Measurements from ENCODE around the gene SLC10A2. TPM values are rescaled to one million over a fixed set of nuclear protein-coding genes. Genes with fewer than 3 reads are reported as not detected.

Gene SLC10A2
- total and polyA plus RNA-seq, 7 experiments from 2014 or later, result not detected

- Mint-ChIP-seq H3K36me3 (peaks cover 0 to 8% (median 0%) of the 10 kb centered on the region in 5 donors), H3K4me1 (no peaks in the 10 kb centered on the region), H3K27ac (no peak overlapping the region), H3K9me3 (peaks cover 0 to 16% (median 8%) of the 10 kb centered on the region in 11 donors), H3K27me3 (peaks cover 0 to 13% (median 0%) of the 10 kb centered on the region in 5 donors), H3K4me3 (no peak overlapping the region)
- ChIA-PET CTCF (no interaction called here), POLR2A (no interaction called here)
- H3K27me3 ChIP-seq (ENCODE audit: control insufficient read depth in 2 of 2, insufficient read depth in 2 of 2, low read length in 2 of 2), result no peaks in the 10 kb centered on the region
- H3K9me3 ChIP-seq (ENCODE audit: control insufficient read depth in 2 of 3, low read length in 3 of 3), result peaks cover 0 to 9% (median 0%) of the 10 kb centered on the region in 3 experiments
- no peaks in the 10 kb centered on the region for H3K4me1 ChIP-seq (ENCODE audit: control insufficient read depth in 2 of 2, insufficient read depth in 2 of 2, low read length in 2 of 2)
- no peak overlapping the region for H3K4me3 ChIP-seq (ENCODE audit: low read length)
- intact Hi-C loops (cut with micrococcal nuclease), result no loop called here
- no peak overlapping the region for H3K27ac ChIP-seq (ENCODE audit: low read depth, low read length)
- ATAC-seq (no peak), DNase-seq (no peak)
- H3K36me3 ChIP-seq (ENCODE audit: control insufficient read depth in 2 of 3, insufficient read depth in 3 of 3, low read length in 3 of 3), result no peaks in the 10 kb centered on the region
These were observed 34.8 kb downstream of the SLC10A2 start for GRCh38 chr13:103031332-103031873.

- H3K4me1 ChIP-seq (ENCODE audit: control insufficient read depth in 2 of 2, insufficient read depth in 2 of 2, low read length in 2 of 2), result no peaks in the 10 kb centered on the region
- H3K27ac ChIP-seq (ENCODE audit: low read depth, low read length), result no peak overlapping the region
These were observed 35.4 kb downstream of the SLC10A2 start for GRCh38 chr13:103030776-103031175.

GRCh38 chr13:103029798-103030197 is 36.4 kb downstream of the SLC10A2 start:
- Histone ChIP-seq H3K36me3 (ENCODE audit: control insufficient read depth in 2 of 3, insufficient read depth in 3 of 3, low read length in 3 of 3) (no peaks in the 10 kb centered on the region), H3K9me3 (ENCODE audit: control insufficient read depth in 2 of 3, low read length in 3 of 3) (peaks cover 0 to 9% (median 0%) of the 10 kb centered on the region in 3 experiments), H3K4me3 (ENCODE audit: low read length) (no peak overlapping the region), H3K27ac (ENCODE audit: low read depth, low read length) (no peak overlapping the region), H3K27me3 (ENCODE audit: control insufficient read depth in 2 of 2, insufficient read depth in 2 of 2, low read length in 2 of 2) (no peaks in the 10 kb centered on the region), H3K4me1 (ENCODE audit: control insufficient read depth in 2 of 2, insufficient read depth in 2 of 2, low read length in 2 of 2) (no peaks in the 10 kb centered on the region)
- CTCF ChIA-PET, result no interaction called here
- Mint-ChIP-seq H3K36me3 (peaks cover 0 to 13% (median 3%) of the 10 kb centered on the region in 5 donors), H3K4me3 (no peak overlapping the region), H3K9me3 (peaks cover under 1 to 29% (median 17%) of the 10 kb centered on the region in 11 donors), H3K27ac (no peak overlapping the region), H3K4me1 (no peaks in the 10 kb centered on the region), H3K27me3 (peaks cover 0 to 18% (median 0%) of the 10 kb centered on the region in 5 donors)
- intact Hi-C loops (cut with micrococcal nuclease), result no loop called here
- POLR2A ChIA-PET, result no interaction called here
- no peak for DNase-seq
- peak; percentile 24 for ATAC-seq

More at GRCh38 chr13:103030776-103031175, 35.4 kb downstream of the SLC10A2 start:
- peaks cover 0 to 9% (median 0%) of the 10 kb centered on the region in 3 experiments for H3K9me3 ChIP-seq (ENCODE audit: control insufficient read depth in 2 of 3, low read length in 3 of 3)
- ATAC-seq (no peak), DNase-seq (no peak)
- Mint-ChIP-seq H3K36me3 (peaks cover 0 to 11% (median 2%) of the 10 kb centered on the region in 5 donors), H3K27me3 (peaks cover 0 to 13% (median 0%) of the 10 kb centered on the region in 5 donors), H3K9me3 (peaks cover 0 to 21% (median 10%) of the 10 kb centered on the region in 11 donors), H3K27ac (no peak overlapping the region), H3K4me1 (no peaks in the 10 kb centered on the region), H3K4me3 (no peak overlapping the region)
- ChIA-PET POLR2A (no interaction called here), CTCF (no interaction called here)
- intact Hi-C loops (cut with micrococcal nuclease), result no loop called here
- no peak overlapping the region for H3K4me3 ChIP-seq (ENCODE audit: low read length)
- no peaks in the 10 kb centered on the region for H3K36me3 ChIP-seq (ENCODE audit: control insufficient read depth in 2 of 3, insufficient read depth in 3 of 3, low read length in 3 of 3)
- no peaks in the 10 kb centered on the region for H3K27me3 ChIP-seq (ENCODE audit: control insufficient read depth in 2 of 2, insufficient read depth in 2 of 2, low read length in 2 of 2)

- Mint-ChIP-seq H3K27me3 (peaks cover 0 to 5% (median 0%) of the 10 kb centered on the region in 5 donors), H3K9me3 (peaks cover 2 to 34% (median 19%) of the 10 kb centered on the region in 11 donors), H3K4me1 (no peaks in the 10 kb centered on the region), H3K27ac (no peak overlapping the region), H3K4me3 (no peak overlapping the region), H3K36me3 (peaks cover 0 to 13% (median 3%) of the 10 kb centered on the region in 5 donors)
- H3K27me3 ChIP-seq (ENCODE audit: control insufficient read depth in 2 of 2, insufficient read depth in 2 of 2, low read length in 2 of 2), result no peaks in the 10 kb centered on the region
- ATAC-seq (no peak), DNase-seq (no peak)
- H3K36me3 ChIP-seq (ENCODE audit: control insufficient read depth in 2 of 3, insufficient read depth in 3 of 3, low read length in 3 of 3), result no peaks in the 10 kb centered on the region
- CTCF ChIA-PET, result no interaction called here
- intact Hi-C loops (cut with micrococcal nuclease), result no loop called here
- no peak overlapping the region for H3K4me3 ChIP-seq (ENCODE audit: low read length)
- peaks cover 0 to 4% (median 0%) of the 10 kb centered on the region in 3 experiments for H3K9me3 ChIP-seq (ENCODE audit: control insufficient read depth in 2 of 3, low read length in 3 of 3)
- POLR2A ChIA-PET, result no interaction called here
- H3K4me1 ChIP-seq (ENCODE audit: control insufficient read depth in 2 of 2, insufficient read depth in 2 of 2, low read length in 2 of 2), result no peaks in the 10 kb centered on the region
- no peak overlapping the region for H3K27ac ChIP-seq (ENCODE audit: low read depth, low read length)
These were observed 43.9 kb downstream of the SLC10A2 start for GRCh38 chr13:103022336-103022735.

GRCh38 chr13:103018556-103018955 is 47.7 kb downstream of the SLC10A2 start:
- Histone ChIP-seq H3K27me3 (ENCODE audit: control insufficient read depth in 2 of 2, insufficient read depth in 2 of 2, low read length in 2 of 2) (no peaks in the 10 kb centered on the region), H3K4me3 (ENCODE audit: low read length) (no peak overlapping the region), H3K27ac (ENCODE audit: low read depth, low read length) (no peak overlapping the region), H3K36me3 (ENCODE audit: control insufficient read depth in 2 of 3, insufficient read depth in 3 of 3, low read length in 3 of 3) (no peaks in the 10 kb centered on the region), H3K9me3 (ENCODE audit: control insufficient read depth in 2 of 3, low read length in 3 of 3) (no peaks in the 10 kb centered on the region), H3K4me1 (ENCODE audit: control insufficient read depth in 2 of 2, insufficient read depth in 2 of 2, low read length in 2 of 2) (no peaks in the 10 kb centered on the region)
- Mint-ChIP-seq H3K27ac (no peak overlapping the region), H3K4me1 (no peaks in the 10 kb centered on the region), H3K4me3 (no peak overlapping the region), H3K9me3 (peaks cover 0 to 10% (median 0%) of the 10 kb centered on the region in 11 donors), H3K27me3 (peaks cover 0 to 12% (median 6%) of the 10 kb centered on the region in 5 donors), H3K36me3 (no peaks in the 10 kb centered on the region)
- no peak for DNase-seq
- ChIA-PET CTCF (no interaction called here), POLR2A (no interaction called here)
- intact Hi-C loops (cut with micrococcal nuclease), result no loop called here
- ATAC-seq, result no peak

- ChIA-PET POLR2A (no interaction called here), CTCF (no interaction called here)
- no peak overlapping the region for H3K27ac ChIP-seq (ENCODE audit: low read depth, low read length)
- no peaks in the 10 kb centered on the region for H3K4me1 ChIP-seq (ENCODE audit: control insufficient read depth in 2 of 2, insufficient read depth in 2 of 2, low read length in 2 of 2)
- ATAC-seq, result no peak
- Mint-ChIP-seq H3K27ac (no peak overlapping the region), H3K4me1 (no peaks in the 10 kb centered on the region), H3K36me3 (no peaks in the 10 kb centered on the region), H3K27me3 (peaks cover 0 to 12% (median 6%) of the 10 kb centered on the region in 5 donors), H3K4me3 (no peak overlapping the region), H3K9me3 (peaks cover 0 to 6% (median 0%) of the 10 kb centered on the region in 11 donors)
- H3K4me3 ChIP-seq (ENCODE audit: low read length), result no peak overlapping the region
- H3K9me3 ChIP-seq (ENCODE audit: control insufficient read depth in 2 of 3, low read length in 3 of 3), result no peaks in the 10 kb centered on the region
- intact Hi-C loops (cut with micrococcal nuclease), result no loop called here
- H3K27me3 ChIP-seq (ENCODE audit: control insufficient read depth in 2 of 2, insufficient read depth in 2 of 2, low read length in 2 of 2), result no peaks in the 10 kb centered on the region
- DNase-seq, result no peak
- no peaks in the 10 kb centered on the region for H3K36me3 ChIP-seq (ENCODE audit: control insufficient read depth in 2 of 3, insufficient read depth in 3 of 3, low read length in 3 of 3)
These were observed 53.6 kb downstream of the SLC10A2 start for GRCh38 chr13:103012646-103013045.
